Endothelial cell (in vitro differentiated cells): ENCODE measurements around the gene GABRQ. TPM values are rescaled to one million over a fixed set of nuclear protein-coding genes. Genes with fewer than 3 reads are reported as not detected.

Source experiments
- DNase-seq: peaks from one replicate; pipeline ENCODE4 v3.0.0; 2021; ENCODE audit warnings: low spot score
- H3K27ac Mint-ChIP-seq: one replicate; pipeline ENCODE4 v1.8.0; 2021; ENCODE audit warnings: mixed read lengths, inconsistent platforms; ENCODE audit not compliant: unreplicated experiment
- H3K27me3 Mint-ChIP-seq: one replicate; pipeline ENCODE4 v1.8.0; 2021; ENCODE audit warnings: mild to moderate bottlenecking, moderate library complexity, mixed read lengths, inconsistent platforms; ENCODE audit not compliant: unreplicated experiment
- H3K36me3 Mint-ChIP-seq: one replicate; pipeline ENCODE4 v1.8.0; 2021; ENCODE audit warnings: mild to moderate bottlenecking, low read depth, mixed read lengths, inconsistent platforms; ENCODE audit not compliant: unreplicated experiment
- H3K4me1 Mint-ChIP-seq: one replicate; pipeline ENCODE4 v1.8.0; 2021; ENCODE audit warnings: mild to moderate bottlenecking, mixed read lengths, inconsistent platforms; ENCODE audit not compliant: unreplicated experiment
- H3K4me3 Mint-ChIP-seq: one replicate; pipeline ENCODE4 v1.8.0; 2021; ENCODE audit warnings: mild to moderate bottlenecking, mixed read lengths, inconsistent platforms; ENCODE audit not compliant: unreplicated experiment
- H3K9me3 Mint-ChIP-seq: one replicate; pipeline ENCODE4 v1.8.0; 2021; ENCODE audit warnings: mixed read lengths, inconsistent platforms; ENCODE audit not compliant: unreplicated experiment
- CTCF ChIP-seq: fragments of 200-600 bp; sonication (generic); IDR thresholded peaks from one replicate; pipeline ENCODE4 v1.5.0; 2021; ENCODE audit warnings: antibody characterized with exemption; ENCODE audit not compliant: unreplicated experiment
- total RNA-seq: library from RNA; stranded (reverse); fragmentation: NEBNext Ultra II Directional; extraction: Animal tissue kit (Norgen Biotek cat#: 25700); gene quantifications from one replicate; pipeline ENCODE4 v1.2.1, GENCODE V29; 2021; ENCODE audit not compliant: unreplicated experiment

Gene GABRQ
- total RNA-seq, 1 donor from 2014 or later: 0.41 TPM

GRCh38 chrX:152614791-152615190 lies 22.9 kb upstream of the GABRQ start:
- no peak for TF ChIP-seq CTCF
- Mint-ChIP-seq H3K36me3 (no peaks in the 10 kb centered on the region), H3K27me3 (peaks cover 2% of the 10 kb centered on the region), H3K4me3 (no peak overlapping the region), H3K9me3 (no peaks in the 10 kb centered on the region), H3K27ac (no peak overlapping the region), H3K4me1 (no peaks in the 10 kb centered on the region)
- DNase-seq: no peak

GRCh38 chrX:152619897-152620296 lies 17.8 kb upstream of the GABRQ start:
- DNase-seq: no peak
- Mint-ChIP-seq H3K4me1 (no peaks in the 10 kb centered on the region), H3K4me3 (no peak overlapping the region), H3K9me3 (no peaks in the 10 kb centered on the region), H3K27me3 (peaks cover 2% of the 10 kb centered on the region), H3K27ac (no peak overlapping the region), H3K36me3 (no peaks in the 10 kb centered on the region)
- TF ChIP-seq CTCF: no peak

GRCh38 chrX:152632445-152633097 lies 5.1 kb upstream of the GABRQ start:
- H3K27me3 Mint-ChIP-seq: peaks cover 2% of the 10 kb centered on the region
- DNase-seq: peak; percentile 65

GRCh38 chrX:152635941-152636340 lies 1.8 kb upstream of the GABRQ start:
- H3K9me3 Mint-ChIP-seq: no peaks in the 10 kb centered on the region
- no peaks in the 10 kb centered on the region for H3K4me1 Mint-ChIP-seq
- no peak overlapping the region for H3K27ac Mint-ChIP-seq
- DNase-seq: peak; percentile 41
- peaks cover 2% of the 10 kb centered on the region for H3K27me3 Mint-ChIP-seq
- no peaks in the 10 kb centered on the region for H3K36me3 Mint-ChIP-seq
- H3K4me3 Mint-ChIP-seq: no peak overlapping the region
- TF ChIP-seq CTCF: peak; percentile 54

More at GRCh38 chrX:152632445-152633097, 5.1 kb upstream of the GABRQ start:
- H3K4me3 Mint-ChIP-seq: no peak overlapping the region
- no peaks in the 10 kb centered on the region for H3K4me1 Mint-ChIP-seq
- H3K27ac Mint-ChIP-seq: no peak overlapping the region
- no peaks in the 10 kb centered on the region for H3K36me3 Mint-ChIP-seq
- H3K9me3 Mint-ChIP-seq: no peaks in the 10 kb centered on the region
- TF ChIP-seq CTCF: peak; percentile 75

- Mint-ChIP-seq H3K27me3 (peaks cover 2% of the 10 kb centered on the region), H3K4me3 (no peak overlapping the region), H3K4me1 (no peaks in the 10 kb centered on the region), H3K9me3 (no peaks in the 10 kb centered on the region), H3K36me3 (no peaks in the 10 kb centered on the region), H3K27ac (no peak overlapping the region)
- no peak for DNase-seq
- TF ChIP-seq CTCF: no peak
Observed at GRCh38 chrX:152638443-152638904, 779 bp downstream of the GABRQ start.
